NOMO-1 (cell line): Measurements from ENCODE around the gene DTX3L.
A peak's percentile ranks its signal among the peaks of the same experiment; 100 is the strongest.

Source experiments
- DNase-seq, 2 experiments: peaks; one replicate each; lab custom pipeline; 2025; ENCODE audit not compliant: unreplicated experiment in 2 of 2; lab: John Stamatoyannopoulos, UW

DTX3L gene

GRCh38 chr3:122602011-122602710 is 38.0 kb downstream of the DTX3L start:
- no peak for DNase-seq

- DNase-seq: no peak
Observed at GRCh38 chr3:122603056-122603455, 38.9 kb downstream of the DTX3L start.

- no peak for DNase-seq
Observed at GRCh38 chr3:122606330-122606729, 42.2 kb downstream of the DTX3L start.

- DNase-seq: no peak
Observed at GRCh38 chr3:122608916-122609315, 44.8 kb downstream of the DTX3L start.

GRCh38 chr3:122609798-122610559 is 45.8 kb downstream of the DTX3L start:
- peak in 1 of 2 experiments; percentile 65 for DNase-seq

- no peak for DNase-seq
Observed at GRCh38 chr3:122612696-122613095, 48.6 kb downstream of the DTX3L start.

- DNase-seq: no peak
Observed at GRCh38 chr3:122615303-122615702, 51.2 kb downstream of the DTX3L start.

GRCh38 chr3:122618614-122619013 is 54.5 kb downstream of the DTX3L start:
- no peak for DNase-seq

GRCh38 chr3:122619040-122619439 is 54.9 kb downstream of the DTX3L start:
- peak in 1 of 2 experiments; percentile 41 for DNase-seq

GRCh38 chr3:122620399-122620798 is 56.3 kb downstream of the DTX3L start:
- no peak for DNase-seq

- DNase-seq: no peak
Observed at GRCh38 chr3:122621112-122621511, 57.0 kb downstream of the DTX3L start.

GRCh38 chr3:122623031-122623829 is 59.1 kb downstream of the DTX3L start:
- DNase-seq: peak in 1 of 2 experiments; percentile 23
